Spleen (tissue), 7 donors: ENCODE results near the gene DDI2.

Experiments
- POLR2A ChIP-seq, 3 donors: fragments of 450-650 bp; IDR thresholded peaks; one replicate each; pipeline ENCODE4 v1.5.1; 2017; ENCODE audit warnings: antibody characterized with exemption in 3 of 3, mild to moderate bottlenecking in 1 of 3
- POLR2AphosphoS5 ChIP-seq, 3 donors: sonication (generic); formaldehyde crosslinking; IDR thresholded peaks; one replicate each; pipeline ENCODE4 v1.5.1; 2017; ENCODE audit warnings: antibody characterized with exemption in 3 of 3
- TF ChIP-seq, protein P1 (sequence below), 11 experiments: fragments of 200-600 bp in 7 of 11; fragments of 450-650 bp in 4 of 11; sonication (generic) in 4 of 11; IDR thresholded peaks in 8 of 11; conservative IDR thresholded peaks in 3 of 11; 1 replicate in 7 of 11; 2 replicates in 4 of 11; pipeline versions ENCODE4 v1.4.0 to v1.8.0; 2016 to 2021; ENCODE audit warnings: antibody characterized with exemption in 11 of 11, inconsistent platforms in 4 of 11, mild to moderate bottlenecking in 1 of 11
- donor health status: DM: no; HTN: no; CAD: no; lungs with moderate emphysema.
- donor health status: DM: no; HTN: no; CAD: no.
- donor health status: DM: no; HTN: no; CAD: no.

DNA sequence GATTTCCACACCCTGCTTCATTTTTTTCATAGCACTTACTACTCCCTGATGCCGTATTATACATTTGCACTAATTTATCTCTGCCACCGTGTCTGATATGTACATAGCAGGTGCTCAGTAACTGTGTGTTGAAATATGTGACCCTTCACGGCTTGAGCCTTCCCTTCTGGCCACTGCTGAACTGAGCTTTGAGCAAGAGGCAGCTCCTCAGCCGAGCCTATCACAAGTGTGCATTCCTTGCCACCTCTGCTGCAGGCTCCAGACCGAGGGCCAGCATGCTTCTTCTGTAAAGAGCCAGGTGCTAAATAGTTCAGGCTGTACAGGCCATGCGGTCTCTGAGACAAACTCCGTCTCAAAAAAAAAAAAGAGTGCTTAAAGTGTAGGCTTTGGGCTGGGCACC lies 89.5 kb downstream of the DDI2 start:
- TF ChIP-seq, protein P1, sequence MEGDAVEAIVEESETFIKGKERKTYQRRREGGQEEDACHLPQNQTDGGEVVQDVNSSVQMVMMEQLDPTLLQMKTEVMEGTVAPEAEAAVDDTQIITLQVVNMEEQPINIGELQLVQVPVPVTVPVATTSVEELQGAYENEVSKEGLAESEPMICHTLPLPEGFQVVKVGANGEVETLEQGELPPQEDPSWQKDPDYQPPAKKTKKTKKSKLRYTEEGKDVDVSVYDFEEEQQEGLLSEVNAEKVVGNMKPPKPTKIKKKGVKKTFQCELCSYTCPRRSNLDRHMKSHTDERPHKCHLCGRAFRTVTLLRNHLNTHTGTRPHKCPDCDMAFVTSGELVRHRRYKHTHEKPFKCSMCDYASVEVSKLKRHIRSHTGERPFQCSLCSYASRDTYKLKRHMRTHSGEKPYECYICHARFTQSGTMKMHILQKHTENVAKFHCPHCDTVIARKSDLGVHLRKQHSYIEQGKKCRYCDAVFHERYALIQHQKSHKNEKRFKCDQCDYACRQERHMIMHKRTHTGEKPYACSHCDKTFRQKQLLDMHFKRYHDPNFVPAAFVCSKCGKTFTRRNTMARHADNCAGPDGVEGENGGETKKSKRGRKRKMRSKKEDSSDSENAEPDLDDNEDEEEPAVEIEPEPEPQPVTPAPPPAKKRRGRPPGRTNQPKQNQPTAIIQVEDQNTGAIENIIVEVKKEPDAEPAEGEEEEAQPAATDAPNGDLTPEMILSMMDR (IDR thresholded peaks at IDR 0.05 in 8 of 11, conservative IDR thresholded peaks at IDR 0.05 in 3 of 11): no peak
- TF ChIP-seq POLR2AphosphoS5 (IDR thresholded peaks at IDR 0.05) (no peak), POLR2A (IDR thresholded peaks at IDR 0.05) (no peak)
